Measurements from ENCODE around the gene HPRT1. TPM values are rescaled to one million over a fixed set of nuclear protein-coding genes. Genes with fewer than 3 reads are reported as not detected.

The HPRT1 gene
- total RNA-seq, 2 experiments from 2014 or later: 14.5 to 101 TPM

DNA sequence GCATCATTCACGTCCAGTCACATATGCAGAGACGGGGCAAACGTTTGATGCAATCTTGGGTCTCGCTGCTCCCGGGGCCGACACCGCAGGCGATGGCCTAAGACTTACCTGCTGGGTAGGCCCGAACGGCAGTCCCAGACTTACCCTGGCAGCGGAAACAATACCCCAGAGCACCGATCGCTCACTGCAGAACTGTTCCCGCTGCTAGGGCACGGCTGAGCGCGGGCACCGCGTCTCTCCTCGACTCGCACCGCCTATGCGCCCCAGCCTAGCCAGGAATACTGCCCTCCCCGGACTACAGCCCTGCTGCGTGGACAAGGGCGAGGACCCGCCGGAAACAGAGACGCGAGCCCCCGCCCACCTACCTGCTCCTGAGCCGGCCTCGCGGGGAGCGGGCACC lies 86.2 kb downstream of the HPRT1 start:
- TF ChIP-seq CTCF (conservative IDR thresholded peaks at IDR 0.05; ENCODE audit: low read length): no peak
- TF ChIP-seq EZH2phosphoT487 (IDR thresholded peaks at IDR 0.05; ENCODE audit: borderline replicate concordance, low read depth, low read length): no peak

GRCh38 chrX:134547047-134547679 lies 87.2 kb downstream of the HPRT1 start:
- CTCF ChIA-PET (ENCODE audit: unreplicated experiment): no interaction called here
- no peak for DNase-seq (ENCODE audit: low spot score)
- H3K4me2 ChIP-seq (ENCODE audit: low read length): peak overlapping the region; percentile 91; the same call in 1 of the 2 replicates
- no peak for TF ChIP-seq CTCF (conservative IDR thresholded peaks at IDR 0.05; ENCODE audit: low read length)
- no peak for TF ChIP-seq EZH2phosphoT487 (IDR thresholded peaks at IDR 0.05; ENCODE audit: borderline replicate concordance, low read depth, low read length)
- intact Hi-C loops (cut with micrococcal nuclease; ENCODE audit: unreplicated experiment): no loop called here
- no peaks in the 10 kb centered on the region for H3K9me2 ChIP-seq (ENCODE audit: insufficient read depth, low read length)
- no peak overlapping the region for H2AFZ ChIP-seq (ENCODE audit: low read length)
- H3K36me3 ChIP-seq (ENCODE audit: insufficient read depth, low read length): no peaks in the 10 kb centered on the region
- no TSS peak for BruUV-seq (replicated peaks)
- H3K79me2 ChIP-seq (ENCODE audit: insufficient read depth, low read depth, low read length): peaks cover 5% of the 10 kb centered on the region; the same call in 1 of the 2 replicates
- H3K4me3 ChIP-seq (ENCODE audit: low read depth, low read length, poor library complexity, severe bottlenecking): no peak overlapping the region
- POLR2A ChIA-PET: no interaction called here
- no peak overlapping the region for H3K27ac ChIP-seq (ENCODE audit: low read depth, low read length, poor library complexity, severe bottlenecking)
- H4K20me1 ChIP-seq (ENCODE audit: insufficient read depth, low read length): no peaks in the 10 kb centered on the region
- peaks cover 33% of the 10 kb centered on the region for H3K4me1 ChIP-seq (ENCODE audit: insufficient read depth, low read length, poor library complexity, severe bottlenecking)
- no peaks in the 10 kb centered on the region for H3K9me3 ChIP-seq (ENCODE audit: low read length)

More for the DNA sequence above, 86.2 kb downstream of the HPRT1 start:
- no peak overlapping the region for H3K4me3 ChIP-seq (ENCODE audit: low read depth, low read length, poor library complexity, severe bottlenecking)
- no peak overlapping the region for H3K27ac ChIP-seq (ENCODE audit: low read depth, low read length, poor library complexity, severe bottlenecking)
- no TSS peak for BruUV-seq (replicated peaks)
- ChIA-PET POLR2A (no interaction called here), CTCF (ENCODE audit: unreplicated experiment) (no interaction called here)
- H4K20me1 ChIP-seq (ENCODE audit: insufficient read depth, low read length): no peaks in the 10 kb centered on the region
- H3K36me3 ChIP-seq (ENCODE audit: insufficient read depth, low read length): no peaks in the 10 kb centered on the region
- peaks cover 5% of the 10 kb centered on the region; the same call in 1 of the 2 replicates for H3K79me2 ChIP-seq (ENCODE audit: insufficient read depth, low read depth, low read length)
- H3K4me1 ChIP-seq (ENCODE audit: insufficient read depth, low read length, poor library complexity, severe bottlenecking): peaks cover 36% of the 10 kb centered on the region
- H3K4me2 ChIP-seq (ENCODE audit: low read length): no peak overlapping the region
- H2AFZ ChIP-seq (ENCODE audit: low read length): no peak overlapping the region
- H3K9me2 ChIP-seq (ENCODE audit: insufficient read depth, low read length): no peaks in the 10 kb centered on the region
- intact Hi-C loops (cut with micrococcal nuclease; ENCODE audit: unreplicated experiment): no loop called here
- no peaks in the 10 kb centered on the region for H3K9me3 ChIP-seq (ENCODE audit: low read length)
- DNase-seq (ENCODE audit: low spot score): no peak

Measured in OCI-LY7 (cell line).